Neural cell (in vitro differentiated cells): ENCODE results near the gene KCTD19.

Experiments
- EZH2 ChIP-seq: fragments of 200-600, 300-800 bp; shearing (Covaris generic), sonication (generic); IDR thresholded peaks from 2 replicates; pipeline ENCODE4 v1.6.1; 2014; ENCODE audit warnings: antibody characterized with exemption, low read length, borderline replicate concordance, mild to moderate bottlenecking; ENCODE audit not compliant: insufficient read depth, poor library complexity, severe bottlenecking
- POLR2AphosphoS5 ChIP-seq: IDR thresholded peaks from 2 replicates; pipeline ENCODE4 v1.6.1; 2012
- SMC3 ChIP-seq: fragments of 450-650 bp; conservative IDR thresholded peaks from 2 replicates; pipeline ENCODE4 v1.6.1; 2014; ENCODE audit warnings: antibody characterized with exemption, mild to moderate bottlenecking, moderate library complexity; ENCODE audit not compliant: poor library complexity
- TAF1 ChIP-seq: IDR thresholded peaks from 2 replicates; pipeline ENCODE4 v1.6.1; 2012; ENCODE audit warnings: low read depth
- TF ChIP-seq, protein P1 (sequence below): fragments of 450-650 bp; IDR thresholded peaks from 2 replicates; pipeline ENCODE4 v1.5.1; 2014; ENCODE audit warnings: antibody characterized with exemption, mild to moderate bottlenecking, moderate library complexity; ENCODE audit not compliant: poor library complexity, severe bottlenecking

DNA sequence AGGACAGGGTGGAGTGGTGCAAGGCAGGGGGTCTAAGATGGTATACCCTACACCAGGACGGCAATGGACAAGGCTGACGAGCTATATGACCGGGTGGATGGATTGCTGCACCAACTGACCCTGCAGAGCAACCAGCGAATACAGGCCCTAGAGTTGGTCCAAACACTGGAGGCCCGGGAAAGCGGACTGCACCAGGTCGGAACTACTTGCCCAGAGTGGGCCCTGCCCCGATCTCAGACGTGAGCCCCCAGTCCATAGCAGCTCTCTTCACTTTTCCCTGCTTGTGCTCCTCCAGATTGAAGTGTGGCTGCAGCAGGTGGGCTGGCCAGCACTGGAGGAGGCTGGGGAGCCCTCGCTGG lies 44.1 kb downstream of the KCTD19 start:
- TF ChIP-seq, protein P1, sequence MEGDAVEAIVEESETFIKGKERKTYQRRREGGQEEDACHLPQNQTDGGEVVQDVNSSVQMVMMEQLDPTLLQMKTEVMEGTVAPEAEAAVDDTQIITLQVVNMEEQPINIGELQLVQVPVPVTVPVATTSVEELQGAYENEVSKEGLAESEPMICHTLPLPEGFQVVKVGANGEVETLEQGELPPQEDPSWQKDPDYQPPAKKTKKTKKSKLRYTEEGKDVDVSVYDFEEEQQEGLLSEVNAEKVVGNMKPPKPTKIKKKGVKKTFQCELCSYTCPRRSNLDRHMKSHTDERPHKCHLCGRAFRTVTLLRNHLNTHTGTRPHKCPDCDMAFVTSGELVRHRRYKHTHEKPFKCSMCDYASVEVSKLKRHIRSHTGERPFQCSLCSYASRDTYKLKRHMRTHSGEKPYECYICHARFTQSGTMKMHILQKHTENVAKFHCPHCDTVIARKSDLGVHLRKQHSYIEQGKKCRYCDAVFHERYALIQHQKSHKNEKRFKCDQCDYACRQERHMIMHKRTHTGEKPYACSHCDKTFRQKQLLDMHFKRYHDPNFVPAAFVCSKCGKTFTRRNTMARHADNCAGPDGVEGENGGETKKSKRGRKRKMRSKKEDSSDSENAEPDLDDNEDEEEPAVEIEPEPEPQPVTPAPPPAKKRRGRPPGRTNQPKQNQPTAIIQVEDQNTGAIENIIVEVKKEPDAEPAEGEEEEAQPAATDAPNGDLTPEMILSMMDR, result no peak
- TF ChIP-seq TAF1 (no peak), EZH2 (no peak), POLR2AphosphoS5 (no peak), SMC3 (no peak)
